ENCODE data around the gene NCS1.

NCS1 gene

DNA sequence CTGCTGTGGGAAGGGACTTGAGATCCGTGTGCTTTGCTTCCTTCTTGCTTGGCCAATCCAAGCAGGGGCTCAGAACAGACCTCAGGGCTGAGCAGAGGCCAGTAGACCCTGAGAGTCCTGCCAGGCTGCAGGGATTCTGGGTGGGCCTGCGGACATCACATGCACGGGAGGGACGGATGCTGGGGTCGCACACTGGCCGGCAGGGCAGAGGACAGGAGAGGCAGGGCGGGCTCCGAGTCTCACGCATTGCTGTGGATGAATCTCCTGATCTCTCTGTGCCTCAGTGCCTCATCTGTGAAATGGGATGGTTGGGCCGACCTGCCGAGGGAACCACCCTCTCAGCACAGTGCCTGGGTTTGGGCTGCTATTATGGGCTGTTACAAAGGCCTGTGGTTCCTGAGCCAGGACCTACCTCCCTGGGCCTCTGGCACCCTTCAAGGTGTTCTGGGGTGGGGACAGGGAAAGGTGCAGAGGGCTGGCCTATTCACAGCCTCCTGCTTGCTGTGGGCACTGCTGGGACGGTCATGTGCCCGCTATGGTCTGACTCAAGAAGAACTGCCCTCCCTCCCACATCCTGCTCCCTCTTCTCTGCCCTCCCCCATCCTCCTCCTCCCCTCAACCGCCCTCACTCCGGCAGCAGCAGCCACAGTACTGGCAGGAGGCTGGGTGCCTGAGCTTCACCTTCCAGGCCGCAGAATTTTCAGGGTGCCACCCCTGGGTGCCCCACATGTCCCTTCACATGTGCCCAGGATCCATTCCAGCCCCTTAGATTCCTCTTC lies 43.3 kb downstream of the NCS1 start:
- DNase-seq (ENCODE audit: low read depth) = no peak
- no peak overlapping the region for H3K4me3 ChIP-seq (ENCODE audit: low read length)
- TF ChIP-seq, protein P1, sequence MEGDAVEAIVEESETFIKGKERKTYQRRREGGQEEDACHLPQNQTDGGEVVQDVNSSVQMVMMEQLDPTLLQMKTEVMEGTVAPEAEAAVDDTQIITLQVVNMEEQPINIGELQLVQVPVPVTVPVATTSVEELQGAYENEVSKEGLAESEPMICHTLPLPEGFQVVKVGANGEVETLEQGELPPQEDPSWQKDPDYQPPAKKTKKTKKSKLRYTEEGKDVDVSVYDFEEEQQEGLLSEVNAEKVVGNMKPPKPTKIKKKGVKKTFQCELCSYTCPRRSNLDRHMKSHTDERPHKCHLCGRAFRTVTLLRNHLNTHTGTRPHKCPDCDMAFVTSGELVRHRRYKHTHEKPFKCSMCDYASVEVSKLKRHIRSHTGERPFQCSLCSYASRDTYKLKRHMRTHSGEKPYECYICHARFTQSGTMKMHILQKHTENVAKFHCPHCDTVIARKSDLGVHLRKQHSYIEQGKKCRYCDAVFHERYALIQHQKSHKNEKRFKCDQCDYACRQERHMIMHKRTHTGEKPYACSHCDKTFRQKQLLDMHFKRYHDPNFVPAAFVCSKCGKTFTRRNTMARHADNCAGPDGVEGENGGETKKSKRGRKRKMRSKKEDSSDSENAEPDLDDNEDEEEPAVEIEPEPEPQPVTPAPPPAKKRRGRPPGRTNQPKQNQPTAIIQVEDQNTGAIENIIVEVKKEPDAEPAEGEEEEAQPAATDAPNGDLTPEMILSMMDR (IDR thresholded peaks at IDR 0.05; ENCODE audit: insufficient read depth, low read depth, low read length, missing control alignments) = no peak

DNA sequence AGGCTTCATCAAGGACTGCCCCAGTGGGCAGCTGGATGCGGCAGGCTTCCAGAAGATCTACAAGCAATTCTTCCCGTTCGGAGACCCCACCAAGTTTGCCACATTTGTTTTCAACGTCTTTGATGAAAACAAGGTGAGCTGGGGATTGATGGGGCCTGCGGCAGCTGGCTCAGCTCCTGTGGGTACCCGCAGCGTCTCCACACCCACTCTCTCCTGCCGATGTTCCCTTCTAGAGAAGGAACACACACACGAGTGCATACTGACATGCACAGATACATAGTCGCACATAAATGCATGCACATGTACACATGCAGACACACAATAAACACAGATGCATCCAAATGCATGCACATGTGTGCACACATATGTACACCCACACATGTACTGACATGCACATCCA lies 45.6 kb downstream of the NCS1 start:
- TF ChIP-seq, protein P1 (IDR thresholded peaks at IDR 0.05; ENCODE audit: insufficient read depth, low read depth, low read length, missing control alignments) = no peak
- DNase-seq (ENCODE audit: low read depth) = no peak
- no peak overlapping the region for H3K4me3 ChIP-seq (ENCODE audit: low read length)

DNA sequence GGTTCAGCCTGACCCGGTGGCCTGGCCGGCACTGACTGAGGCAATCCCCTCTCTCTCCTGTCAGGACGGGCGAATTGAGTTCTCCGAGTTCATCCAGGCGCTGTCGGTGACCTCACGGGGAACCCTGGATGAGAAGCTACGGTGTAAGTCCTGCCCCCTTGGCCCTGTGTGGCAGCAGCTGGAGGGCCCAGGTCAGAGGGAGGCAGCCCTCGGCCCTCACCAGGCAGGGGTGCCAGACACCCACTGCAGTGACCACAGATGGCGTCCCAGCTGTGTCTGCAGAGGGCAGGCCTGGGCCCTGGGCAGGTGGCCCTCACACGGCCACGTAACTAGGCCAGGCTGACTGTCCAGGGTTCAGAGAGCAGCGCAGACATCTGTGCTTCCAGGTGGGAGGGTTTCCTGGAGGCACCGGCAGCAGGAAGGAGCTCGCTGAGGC lies 47.5 kb downstream of the NCS1 start:
- TF ChIP-seq, protein P1 (IDR thresholded peaks at IDR 0.05; ENCODE audit: insufficient read depth, low read depth, low read length, missing control alignments) = no peak
- H3K4me3 ChIP-seq (ENCODE audit: low read length) = no peak overlapping the region
- DNase-seq (ENCODE audit: low read depth) = no peak

DNA sequence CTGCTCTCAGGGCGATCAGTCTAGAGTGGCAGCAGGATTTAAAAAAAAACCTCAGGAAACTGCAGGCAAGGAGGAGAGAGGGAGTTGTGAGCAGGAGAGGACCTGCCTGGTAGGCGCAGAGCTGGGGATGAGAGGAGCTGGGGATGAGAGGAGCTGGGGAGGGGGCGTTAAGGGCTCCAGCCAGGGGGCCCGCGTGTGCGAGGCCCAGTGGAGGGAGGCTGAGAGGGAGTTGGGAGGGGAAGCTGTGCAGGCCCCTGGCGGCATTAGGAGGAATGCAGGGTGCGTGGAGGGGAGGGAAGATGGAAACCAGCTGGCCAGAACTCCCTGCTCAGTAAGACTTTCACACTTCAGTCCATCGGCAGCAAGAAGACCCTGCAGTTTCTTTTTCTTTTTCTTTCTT lies 48.1 kb downstream of the NCS1 start:
- no peak overlapping the region for H3K4me3 ChIP-seq (ENCODE audit: low read length)
- DNase-seq (ENCODE audit: low read depth) = no peak
- TF ChIP-seq, protein P1 (IDR thresholded peaks at IDR 0.05; ENCODE audit: insufficient read depth, low read depth, low read length, missing control alignments) = no peak

DNA sequence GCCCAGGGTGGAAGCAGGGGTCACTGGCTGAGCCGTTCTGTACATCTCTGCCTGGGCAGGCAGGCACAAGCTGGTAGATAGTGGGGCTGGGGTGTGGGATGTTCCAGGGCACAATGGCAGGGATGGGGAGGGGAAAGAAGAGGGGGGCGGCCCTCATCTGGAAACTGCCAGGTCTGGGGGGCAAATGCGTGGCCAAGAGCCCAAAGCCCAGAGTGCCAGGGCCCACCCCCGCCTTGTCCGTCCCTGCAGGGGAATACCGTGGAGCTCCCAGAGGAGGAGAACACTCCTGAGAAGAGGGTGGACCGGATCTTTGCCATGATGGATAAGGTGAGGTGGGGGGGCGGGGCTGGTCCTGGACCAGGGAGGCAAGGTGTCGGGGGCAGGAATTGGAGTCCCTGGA lies 50.6 kb downstream of the NCS1 start:
- TF ChIP-seq, protein P1 (IDR thresholded peaks at IDR 0.05; ENCODE audit: insufficient read depth, low read depth, low read length, missing control alignments) = no peak
- no peak overlapping the region for H3K4me3 ChIP-seq (ENCODE audit: low read length)
- no peak for DNase-seq (ENCODE audit: low read depth)

DNA sequence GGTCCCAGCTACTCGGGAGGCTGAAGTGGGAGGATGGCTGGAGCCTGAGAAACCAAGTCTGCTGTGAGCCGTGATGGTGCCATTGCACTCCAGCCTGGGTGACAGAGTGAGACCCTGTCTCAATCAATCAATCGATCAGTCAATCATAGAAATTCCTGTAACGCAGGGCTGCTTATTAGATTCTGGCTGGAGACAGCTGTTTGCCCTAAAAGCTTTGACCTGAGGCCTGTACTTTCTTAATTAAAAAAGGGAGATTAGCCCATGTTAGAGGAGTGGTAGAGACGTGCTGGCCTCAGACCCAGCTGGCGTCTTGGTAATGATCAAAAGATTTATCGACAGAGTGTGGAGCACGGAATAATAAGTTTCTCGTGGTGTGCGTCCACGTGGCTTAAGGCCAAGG lies 52.9 kb downstream of the NCS1 start:
- DNase-seq (ENCODE audit: low read depth) = no peak
- TF ChIP-seq, protein P1 (IDR thresholded peaks at IDR 0.05; ENCODE audit: insufficient read depth, low read depth, low read length, missing control alignments) = no peak
- no peak overlapping the region for H3K4me3 ChIP-seq (ENCODE audit: low read length)

DNA sequence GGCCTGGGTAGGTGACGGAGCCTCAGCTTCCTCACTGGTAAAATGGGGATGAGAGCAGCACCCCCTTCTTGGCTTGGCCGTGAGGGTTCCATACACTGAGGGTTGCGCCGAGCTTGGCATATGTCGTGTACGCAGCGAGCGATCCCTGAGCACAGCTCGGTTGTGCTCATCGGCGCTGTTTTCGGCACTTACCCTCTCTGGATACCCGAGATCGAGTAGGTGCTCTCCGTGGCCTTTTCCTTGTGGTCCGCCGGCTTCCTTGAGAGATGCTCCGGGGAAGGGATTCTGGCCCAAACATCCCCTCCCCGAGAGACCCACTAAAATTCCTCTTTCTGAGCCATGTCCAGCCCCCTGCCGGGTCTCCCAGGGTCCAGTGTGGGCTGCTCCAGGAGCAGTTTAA lies 53.4 kb downstream of the NCS1 start:
- DNase-seq (ENCODE audit: low read depth) = no peak
- H3K4me3 ChIP-seq (ENCODE audit: low read length) = no peak overlapping the region
- TF ChIP-seq, protein P1 (IDR thresholded peaks at IDR 0.05; ENCODE audit: insufficient read depth, low read depth, low read length, missing control alignments) = no peak

Measured in epithelial cell of esophagus (primary cell).